ENCODE data around the gene DPF3. TPM values are rescaled to one million over a fixed set of nuclear protein-coding genes. Genes with fewer than 3 reads are reported as not detected.

Gene DPF3
- total RNA-seq, 1 donor from 2014 or later = 1.3 TPM

DNA sequence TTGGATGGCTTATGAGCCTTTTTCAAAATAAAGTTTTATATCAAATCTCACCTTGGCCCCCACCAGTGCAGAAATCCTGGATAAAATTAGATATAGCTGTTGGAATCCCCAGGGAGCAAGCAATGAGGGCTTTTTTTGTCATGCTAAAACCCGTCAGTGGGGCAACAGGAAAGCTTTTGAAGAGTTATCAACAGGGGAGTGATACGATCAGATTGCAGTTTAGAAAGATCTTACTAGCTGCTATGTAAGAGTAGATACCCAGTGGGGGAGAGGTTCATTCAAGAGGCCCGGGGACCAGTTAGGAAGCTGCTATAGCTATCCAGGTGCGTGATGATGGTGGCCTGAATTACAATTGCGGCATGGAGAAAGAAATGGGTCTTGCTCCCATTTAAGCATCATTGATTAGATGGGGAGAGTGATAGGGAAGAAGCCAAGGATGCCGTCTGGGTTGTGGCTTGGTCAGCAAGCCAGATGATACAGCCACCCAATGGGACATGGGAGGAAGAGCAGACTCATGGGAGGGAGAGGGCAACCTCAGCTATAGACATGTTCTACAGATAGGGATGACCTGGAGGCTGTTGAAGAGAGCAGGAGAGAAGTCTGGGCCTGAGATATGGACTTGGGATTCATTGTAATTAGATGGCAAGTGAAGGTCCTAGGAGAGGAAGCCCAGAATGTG lies 272.4 kb downstream of the DPF3 start:
- H3K36me3 Mint-ChIP-seq (ENCODE audit: low read depth) = peaks cover 2% of the 10 kb centered on the region

DNA sequence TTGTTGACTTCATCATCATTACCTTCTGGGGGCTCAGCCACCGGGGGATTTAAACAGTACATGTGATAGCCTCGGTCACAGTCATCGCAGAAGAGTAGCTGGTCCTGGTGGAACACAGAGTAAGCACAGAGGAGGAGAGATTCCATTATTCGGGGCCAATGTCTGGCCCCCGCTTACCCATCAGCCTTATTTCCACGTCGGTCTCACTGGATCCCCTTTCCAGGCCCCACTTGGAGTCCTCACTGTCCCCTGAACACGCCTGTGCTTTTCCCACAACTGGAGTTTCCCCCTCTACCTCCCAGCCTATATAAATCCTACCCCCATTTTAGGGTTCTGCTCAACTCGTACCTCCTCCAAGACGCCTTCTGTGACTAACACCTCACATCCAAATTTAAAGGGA lies 274.0 kb downstream of the DPF3 start:
- no peak for DNase-seq (ENCODE audit: low read depth, low spot score)
- H3K27me3 Mint-ChIP-seq (ENCODE audit: low read depth) = no peaks in the 10 kb centered on the region
- no peak overlapping the region for H3K27ac Mint-ChIP-seq (ENCODE audit: unreplicated experiment)

More for the DNA sequence above, 272.4 kb downstream of the DPF3 start:
- no peak for DNase-seq (ENCODE audit: low read depth, low spot score)
- Mint-ChIP-seq H3K4me3 (no peak overlapping the region), H3K27ac (ENCODE audit: unreplicated experiment) (no peak overlapping the region), H3K4me1 (peaks cover 15% of the 10 kb centered on the region), H3K27me3 (ENCODE audit: low read depth) (no peaks in the 10 kb centered on the region), H3K9me3 (peaks cover 16% of the 10 kb centered on the region)
- TF ChIP-seq, protein P1, sequence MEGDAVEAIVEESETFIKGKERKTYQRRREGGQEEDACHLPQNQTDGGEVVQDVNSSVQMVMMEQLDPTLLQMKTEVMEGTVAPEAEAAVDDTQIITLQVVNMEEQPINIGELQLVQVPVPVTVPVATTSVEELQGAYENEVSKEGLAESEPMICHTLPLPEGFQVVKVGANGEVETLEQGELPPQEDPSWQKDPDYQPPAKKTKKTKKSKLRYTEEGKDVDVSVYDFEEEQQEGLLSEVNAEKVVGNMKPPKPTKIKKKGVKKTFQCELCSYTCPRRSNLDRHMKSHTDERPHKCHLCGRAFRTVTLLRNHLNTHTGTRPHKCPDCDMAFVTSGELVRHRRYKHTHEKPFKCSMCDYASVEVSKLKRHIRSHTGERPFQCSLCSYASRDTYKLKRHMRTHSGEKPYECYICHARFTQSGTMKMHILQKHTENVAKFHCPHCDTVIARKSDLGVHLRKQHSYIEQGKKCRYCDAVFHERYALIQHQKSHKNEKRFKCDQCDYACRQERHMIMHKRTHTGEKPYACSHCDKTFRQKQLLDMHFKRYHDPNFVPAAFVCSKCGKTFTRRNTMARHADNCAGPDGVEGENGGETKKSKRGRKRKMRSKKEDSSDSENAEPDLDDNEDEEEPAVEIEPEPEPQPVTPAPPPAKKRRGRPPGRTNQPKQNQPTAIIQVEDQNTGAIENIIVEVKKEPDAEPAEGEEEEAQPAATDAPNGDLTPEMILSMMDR (conservative IDR thresholded peaks at IDR 0.05) = no peak

DNA sequence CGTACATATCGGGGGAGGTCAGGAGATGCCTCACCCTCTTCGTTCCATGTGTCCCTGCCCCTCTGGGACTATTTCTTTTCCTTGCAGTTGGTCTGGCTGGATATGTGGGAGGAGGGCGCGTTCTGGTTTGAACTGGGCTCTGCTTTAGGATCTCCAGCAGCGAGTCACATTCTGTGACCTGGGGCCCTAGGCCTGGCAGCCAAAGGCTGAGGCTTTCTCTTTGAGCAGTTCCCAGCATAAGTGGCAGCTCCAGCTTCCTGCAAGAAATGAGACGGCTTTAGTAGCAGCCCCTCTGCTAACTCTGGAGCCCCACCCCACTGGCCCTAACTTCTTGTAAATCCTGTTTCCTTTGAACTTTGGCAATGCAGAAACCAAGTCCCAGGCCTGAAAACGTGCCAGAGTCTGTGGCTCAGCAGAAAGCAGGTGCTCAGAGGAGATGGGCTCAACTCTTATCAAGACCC lies 274.8 kb downstream of the DPF3 start:
- no peaks in the 10 kb centered on the region for H3K36me3 Mint-ChIP-seq (ENCODE audit: low read depth)
- no peak overlapping the region for H3K4me3 Mint-ChIP-seq
- no peak for DNase-seq (ENCODE audit: low read depth, low spot score)
- TF ChIP-seq, protein P1 (conservative IDR thresholded peaks at IDR 0.05) = no peak
- H3K27me3 Mint-ChIP-seq (ENCODE audit: low read depth) = no peaks in the 10 kb centered on the region
- H3K27ac Mint-ChIP-seq (ENCODE audit: unreplicated experiment) = no peak overlapping the region
- peaks cover 23% of the 10 kb centered on the region for H3K4me1 Mint-ChIP-seq
- peaks cover 7% of the 10 kb centered on the region for H3K9me3 Mint-ChIP-seq

More for the DNA sequence above, 274.0 kb downstream of the DPF3 start:
- peaks cover 23% of the 10 kb centered on the region for H3K4me1 Mint-ChIP-seq
- peaks cover 10% of the 10 kb centered on the region for H3K9me3 Mint-ChIP-seq
- no peaks in the 10 kb centered on the region for H3K36me3 Mint-ChIP-seq (ENCODE audit: low read depth)
- H3K4me3 Mint-ChIP-seq = no peak overlapping the region
- TF ChIP-seq, protein P1 (conservative IDR thresholded peaks at IDR 0.05) = no peak

DNA sequence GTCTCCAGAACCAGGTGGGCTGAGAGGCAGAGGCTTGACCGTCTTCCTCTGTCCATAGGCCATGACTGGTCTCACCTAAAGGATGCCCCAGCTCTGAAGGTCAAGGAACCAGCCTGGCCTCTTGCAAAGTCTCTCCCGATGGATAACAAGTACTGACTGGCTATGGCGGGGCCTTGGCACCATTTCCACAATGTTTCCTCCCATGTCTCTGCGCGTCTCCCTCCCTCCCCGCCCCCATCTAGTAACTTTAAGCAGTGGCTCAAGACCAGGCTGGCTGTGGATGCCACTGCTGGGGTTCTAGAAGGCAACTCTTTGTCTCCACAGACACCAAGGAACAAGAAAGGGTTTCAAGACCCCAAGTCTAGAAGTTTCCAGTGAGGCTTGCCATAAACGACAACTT lies 275.5 kb downstream of the DPF3 start:
- Mint-ChIP-seq H3K9me3 (peaks cover 5% of the 10 kb centered on the region), H3K4me3 (no peak overlapping the region), H3K27me3 (ENCODE audit: low read depth) (no peaks in the 10 kb centered on the region), H3K4me1 (peaks cover 23% of the 10 kb centered on the region), H3K27ac (ENCODE audit: unreplicated experiment) (no peak overlapping the region), H3K36me3 (ENCODE audit: low read depth) (no peaks in the 10 kb centered on the region)
- no peak for DNase-seq (ENCODE audit: low read depth, low spot score)
- TF ChIP-seq, protein P1 (conservative IDR thresholded peaks at IDR 0.05) = no peak

DNA sequence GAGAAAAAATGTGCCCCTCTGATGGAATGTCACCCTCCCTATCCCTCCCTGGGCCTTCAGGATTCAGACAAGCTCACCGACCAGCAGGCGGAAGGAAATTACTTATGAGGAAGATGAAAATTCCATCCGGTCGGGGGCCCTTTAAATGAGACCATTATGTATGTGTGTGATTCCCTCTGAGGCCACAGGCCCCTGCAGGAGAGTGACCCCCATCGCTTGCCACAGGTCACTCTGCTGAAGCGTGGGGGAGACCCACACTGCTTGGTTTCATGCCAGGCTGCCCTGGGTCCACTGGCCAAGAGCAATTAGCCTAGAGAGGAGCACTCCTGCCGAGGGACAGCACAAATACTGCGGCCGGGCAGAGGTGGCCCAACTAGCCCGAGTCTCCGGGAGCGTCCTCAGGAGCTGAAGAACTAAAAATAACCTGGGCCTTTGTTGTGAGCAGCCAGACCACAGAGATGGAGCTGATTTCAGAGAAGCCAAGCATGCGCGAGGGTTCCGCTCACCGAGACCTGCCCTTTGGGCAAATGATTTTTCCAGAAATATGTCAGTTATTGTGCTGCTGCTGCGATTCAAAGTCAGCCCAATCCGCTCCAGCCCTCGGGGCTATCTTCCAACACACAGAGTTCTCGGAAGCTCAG lies 276.4 kb downstream of the DPF3 start:
- Mint-ChIP-seq H3K9me3 (peaks cover 3% of the 10 kb centered on the region), H3K27ac (ENCODE audit: unreplicated experiment) (peak overlapping the region; percentile 76), H3K36me3 (ENCODE audit: low read depth) (no peaks in the 10 kb centered on the region), H3K27me3 (ENCODE audit: low read depth) (no peaks in the 10 kb centered on the region), H3K4me1 (peaks cover 23% of the 10 kb centered on the region), H3K4me3 (peak overlapping the region; percentile 14)
- no peak for DNase-seq (ENCODE audit: low read depth, low spot score)
- TF ChIP-seq, protein P1 (conservative IDR thresholded peaks at IDR 0.05) = no peak
